GM18870 (cell line): ENCODE results near the gene COBL.

ENCODE experiments used
- ATAC-seq: cut with Tn5 transposase; IDR thresholded peaks from one replicate; pipeline ENCODE4 v1.9.1; 2021; ENCODE audit warnings: moderate library complexity; ENCODE audit not compliant: unreplicated experiment

Gene COBL

DNA sequence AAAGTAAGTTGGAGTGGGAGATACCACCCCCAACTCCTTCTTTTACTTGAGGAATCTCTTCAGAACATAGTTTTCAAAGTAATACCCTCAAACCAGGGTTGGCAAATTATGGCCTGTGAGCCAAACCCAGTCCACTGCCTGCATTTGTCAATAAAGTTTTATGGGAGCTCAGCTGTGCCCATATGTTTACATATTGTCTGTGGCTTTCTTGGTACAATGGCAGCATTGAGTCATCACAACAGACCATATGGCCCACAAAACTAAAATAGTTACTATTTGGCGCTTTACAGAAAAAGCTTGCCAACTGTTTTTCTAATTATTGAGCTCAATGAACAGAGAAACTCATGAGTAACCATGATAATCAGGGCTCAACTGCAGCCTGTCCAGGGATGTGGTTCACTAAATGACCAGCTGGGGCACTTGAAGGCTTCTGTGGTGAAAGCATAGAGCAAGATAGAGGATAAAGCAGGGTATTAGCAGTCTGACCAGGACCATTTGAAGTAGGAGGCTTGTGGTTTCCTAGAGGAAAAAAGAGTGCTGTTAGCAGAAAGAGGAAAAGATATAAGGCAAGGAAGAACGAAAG lies 337.9 kb downstream of the COBL start:
- no peak for ATAC-seq

DNA sequence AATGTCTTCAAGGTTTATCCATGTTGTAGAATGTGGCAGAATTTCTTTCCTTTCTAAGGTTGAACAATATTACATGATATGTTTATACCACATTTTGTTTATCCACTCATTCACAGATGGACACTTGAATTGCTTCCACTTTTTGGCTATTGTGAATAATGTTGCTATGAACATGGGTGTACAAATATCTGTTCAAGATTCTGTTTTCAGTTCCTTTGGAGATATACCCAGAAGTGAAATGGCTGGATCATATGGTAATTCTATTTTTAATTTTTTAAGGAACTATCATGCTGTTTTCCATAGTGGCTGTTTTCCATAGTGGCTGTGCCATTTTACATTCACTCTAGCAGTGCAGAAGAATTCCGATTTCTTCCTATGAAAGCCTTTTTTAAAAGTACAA lies 339.2 kb downstream of the COBL start:
- ATAC-seq: no peak

DNA sequence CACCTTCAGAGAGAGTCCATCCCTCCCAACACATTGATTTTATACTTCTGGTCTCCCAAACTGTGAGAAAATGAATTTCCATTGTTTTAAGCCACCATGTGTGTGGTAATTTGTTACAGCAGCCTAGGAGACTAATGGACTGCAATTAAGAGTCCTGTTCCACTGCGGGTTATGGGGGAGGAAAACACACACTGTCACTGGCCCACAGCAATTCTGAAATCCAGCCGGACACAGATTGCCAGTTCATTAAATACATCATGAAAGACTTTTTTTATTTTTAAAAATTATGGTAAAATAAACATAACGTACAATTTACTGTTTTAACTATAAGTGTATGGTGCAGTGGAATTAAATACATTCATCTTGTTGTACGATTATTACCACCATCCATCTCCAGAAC lies 340.5 kb downstream of the COBL start:
- ATAC-seq: no peak

DNA sequence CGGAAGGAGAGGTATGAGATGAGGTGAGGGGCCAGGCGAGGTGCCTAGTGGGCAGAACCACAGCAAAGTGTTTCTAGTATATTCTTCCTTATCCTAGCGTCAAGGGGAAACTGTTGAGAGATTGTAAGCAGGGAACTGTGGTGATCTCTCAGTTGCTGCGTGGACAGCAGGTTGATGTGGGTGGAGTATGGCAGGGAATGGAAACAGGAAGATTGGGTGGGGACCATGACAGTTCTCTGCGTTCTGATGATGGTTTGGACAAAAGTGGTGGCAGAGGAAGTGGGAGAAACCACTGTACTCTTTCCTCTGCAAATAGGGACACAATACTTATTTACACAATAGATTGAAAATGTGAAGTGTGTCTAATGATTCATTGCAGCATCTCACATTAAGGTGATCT lies 342.4 kb downstream of the COBL start:
- no peak for ATAC-seq

DNA sequence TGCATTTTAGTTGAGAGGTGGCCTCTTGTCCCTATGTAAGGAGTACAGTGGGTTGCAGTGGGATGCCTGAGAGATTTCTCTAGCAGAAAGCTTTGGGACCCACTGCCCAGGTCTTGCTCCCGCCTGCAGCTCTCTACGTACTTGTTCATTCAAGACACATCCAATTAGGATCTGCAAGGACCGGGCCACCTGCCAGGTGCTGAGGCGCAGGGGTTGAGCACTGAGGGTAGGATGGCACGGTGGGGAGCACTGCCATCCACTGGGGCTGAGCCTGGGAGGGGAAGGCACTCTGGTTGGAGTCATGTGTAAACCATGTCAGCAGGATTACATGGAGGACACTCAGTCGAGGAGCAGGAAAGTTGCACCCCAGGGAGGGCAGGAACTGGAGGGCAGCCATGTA lies 342.8 kb downstream of the COBL start:
- ATAC-seq: no peak

DNA sequence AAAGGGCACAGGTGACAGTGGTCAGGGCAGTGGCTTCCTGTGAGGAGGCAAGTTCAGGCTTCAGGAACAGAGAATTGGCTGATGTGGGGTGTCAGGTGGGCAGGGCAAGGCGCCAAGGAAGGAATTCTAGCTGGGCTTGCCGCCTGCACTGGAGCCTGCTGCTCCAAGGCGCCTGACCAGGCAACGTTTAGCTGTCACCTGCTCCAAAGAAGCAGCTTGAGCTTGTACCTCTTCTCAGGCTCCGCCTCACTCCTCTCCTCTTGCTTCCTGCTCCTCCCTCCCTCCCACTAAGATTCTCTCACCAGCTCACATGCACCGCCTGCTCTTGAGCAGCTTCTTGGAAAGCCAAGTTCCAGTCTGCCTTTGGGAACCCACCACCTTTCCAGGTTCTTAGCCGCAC lies 346.5 kb downstream of the COBL start:
- ATAC-seq: no peak
